RPMI7951 (cell line): ENCODE data around the gene CYSTM1. TPM values are rescaled to one million over a fixed set of nuclear protein-coding genes. Genes with fewer than 3 reads are reported as not detected.

Experiments used
- DNase-seq: peaks from one replicate; pipeline ENCODE4 v3.0.0-alpha.2; 2012; ENCODE audit warnings: low read depth
- total RNA-seq: library from RNA; depleted of rRNA; stranded (reverse); fragments of >200 nt; shearing (Covaris generic); gene quantifications from 2 replicates; pipeline ENCODE4 v1.2.3, GENCODE V29; 2014

The CYSTM1 gene
- total RNA-seq, 1 experiment from 2014 or later, result 29.1 TPM

GRCh38 chr5:140235791-140236551, 61.0 kb downstream of the CYSTM1 start:
- DNase-seq, result no peak

- DNase-seq, result no peak
Observed at GRCh38 chr5:140236891-140237598, 62.1 kb downstream of the CYSTM1 start.

GRCh38 chr5:140238756-140239155, 63.8 kb downstream of the CYSTM1 start:
- DNase-seq, result no peak

GRCh38 chr5:140239461-140239860, 64.5 kb downstream of the CYSTM1 start:
- no peak for DNase-seq

GRCh38 chr5:140239939-140240700, 65.1 kb downstream of the CYSTM1 start:
- DNase-seq, result peak; percentile 44

GRCh38 chr5:140240987-140241706, 66.2 kb downstream of the CYSTM1 start:
- DNase-seq, result peak; percentile 85

- no peak for DNase-seq
Observed at GRCh38 chr5:140242099-140242498, 67.1 kb downstream of the CYSTM1 start.

- DNase-seq, result no peak
Observed at GRCh38 chr5:140242890-140243585, 68.0 kb downstream of the CYSTM1 start.

- DNase-seq, result no peak
Observed at GRCh38 chr5:140243706-140244250, 68.8 kb downstream of the CYSTM1 start.

- DNase-seq, result peak; percentile 77
Observed at GRCh38 chr5:140244525-140245025, 69.6 kb downstream of the CYSTM1 start.

- DNase-seq, result no peak
Observed at GRCh38 chr5:140245341-140245740, 70.4 kb downstream of the CYSTM1 start.

GRCh38 chr5:140245926-140246325, 70.9 kb downstream of the CYSTM1 start:
- DNase-seq, result no peak

GRCh38 chr5:140246378-140247122, 71.6 kb downstream of the CYSTM1 start:
- peak; percentile 86 for DNase-seq

GRCh38 chr5:140248414-140248813, 73.4 kb downstream of the CYSTM1 start:
- DNase-seq, result no peak

- no peak for DNase-seq
Observed at GRCh38 chr5:140249536-140249935, 74.5 kb downstream of the CYSTM1 start.

GRCh38 chr5:140250386-140250785, 75.4 kb downstream of the CYSTM1 start:
- DNase-seq, result no peak

- DNase-seq, result peak; percentile 97
Observed at GRCh38 chr5:140251527-140251973, 76.6 kb downstream of the CYSTM1 start.

GRCh38 chr5:140252470-140253126, 77.6 kb downstream of the CYSTM1 start:
- no peak for DNase-seq

GRCh38 chr5:140253985-140254384, 79.0 kb downstream of the CYSTM1 start:
- peak; percentile 15 for DNase-seq
